Measurements from ENCODE around the gene TENM4.

TENM4 gene

GRCh38 chr11:78744949-78745348 lies 695.9 kb downstream of the TENM4 start:
- no peak for DNase-seq

- DNase-seq = no peak
Measured at GRCh38 chr11:78744202-78744601, 696.6 kb downstream of the TENM4 start.

GRCh38 chr11:78742430-78742829 lies 698.4 kb downstream of the TENM4 start:
- no peak for DNase-seq

GRCh38 chr11:78741741-78742140 lies 699.1 kb downstream of the TENM4 start:
- DNase-seq = no peak

GRCh38 chr11:78740199-78741071 lies 700.4 kb downstream of the TENM4 start:
- DNase-seq = no peak

GRCh38 chr11:78737891-78738290 lies 702.9 kb downstream of the TENM4 start:
- no peak for DNase-seq

GRCh38 chr11:78737301-78737700 lies 703.5 kb downstream of the TENM4 start:
- no peak for DNase-seq

GRCh38 chr11:78735711-78736110 lies 705.1 kb downstream of the TENM4 start:
- DNase-seq = no peak

- DNase-seq = no peak
Measured at GRCh38 chr11:78733031-78733430, 707.8 kb downstream of the TENM4 start.

GRCh38 chr11:78732246-78732645 lies 708.6 kb downstream of the TENM4 start:
- DNase-seq = no peak

- no peak for DNase-seq
Measured at GRCh38 chr11:78731027-78731426, 709.8 kb downstream of the TENM4 start.

GRCh38 chr11:78730267-78730824 lies 710.5 kb downstream of the TENM4 start:
- DNase-seq = no peak

- DNase-seq = no peak
Measured at GRCh38 chr11:78727816-78728215, 713.0 kb downstream of the TENM4 start.

GRCh38 chr11:78725200-78725599 lies 715.6 kb downstream of the TENM4 start:
- DNase-seq = no peak

- DNase-seq = no peak
Measured at GRCh38 chr11:78722786-78723185, 718.0 kb downstream of the TENM4 start.

GRCh38 chr11:78720281-78720989 lies 720.4 kb downstream of the TENM4 start:
- DNase-seq = no peak

- no peak for DNase-seq
Measured at GRCh38 chr11:78717041-78717440, 723.8 kb downstream of the TENM4 start.

GRCh38 chr11:78715639-78716311 lies 725.1 kb downstream of the TENM4 start:
- no peak for DNase-seq

GRCh38 chr11:78714539-78714938 lies 726.3 kb downstream of the TENM4 start:
- no peak for DNase-seq

GRCh38 chr11:78711735-78712134 lies 729.1 kb downstream of the TENM4 start:
- no peak for DNase-seq

GRCh38 chr11:78710417-78710816 lies 730.4 kb downstream of the TENM4 start:
- no peak for DNase-seq

GRCh38 chr11:78708388-78708787 lies 732.4 kb downstream of the TENM4 start:
- no peak for DNase-seq

GRCh38 chr11:78706551-78706950 lies 734.3 kb downstream of the TENM4 start:
- DNase-seq = no peak

All from activated CD4-positive, alpha-beta T cell treated with anti-CD3 and anti-CD28 coated beads, Interleukin-2, amount 50 U/mL, for 4 hours (primary cell).